Muscle layer of colon (tissue), 2 donors: ENCODE data around the gene HOXD3.
A peak's percentile ranks its signal among the peaks of the same experiment; 100 is the strongest.

Experiments used
- H3K27ac ChIP-seq: one replicate; pipeline ENCODE4 v1.7.0; 2013; ENCODE audit warnings: low read depth, mild to moderate bottlenecking, low read length, moderate library complexity
- H3K27me3 ChIP-seq, 2 donors: one replicate each; pipeline ENCODE4 v1.7.0; 2013; ENCODE audit warnings: low read length in 2 of 2, mild to moderate bottlenecking in 2 of 2; ENCODE audit not compliant: insufficient read depth in 2 of 2, control insufficient read depth in 1 of 2
- H3K36me3 ChIP-seq: one replicate; pipeline ENCODE4 v1.7.0; 2013; ENCODE audit warnings: mild to moderate bottlenecking, low read length; ENCODE audit not compliant: insufficient read depth
- H3K4me1 ChIP-seq: one replicate; pipeline ENCODE4 v1.7.0; 2013; ENCODE audit warnings: mild to moderate bottlenecking, low read length; ENCODE audit not compliant: insufficient read depth
- H3K4me3 ChIP-seq, 2 donors: one replicate each; pipeline ENCODE4 v1.7.0; 2013; ENCODE audit warnings: low read length in 2 of 2, low read depth in 1 of 2, mild to moderate bottlenecking in 1 of 2, moderate library complexity in 1 of 2
- H3K9ac ChIP-seq: one replicate; pipeline ENCODE4 v1.7.0; 2013; ENCODE audit warnings: low read length
- H3K9me3 ChIP-seq: one replicate; pipeline ENCODE4 v1.7.0; 2013; ENCODE audit warnings: mild to moderate bottlenecking, low read length
- donor health status: abdominal sarcoma.
- donor health status: Adenocarcinoma of cecum.

HOXD3 gene

GRCh38 chr2:176181551-176181950, 24.4 kb downstream of the HOXD3 start:
- Histone ChIP-seq H3K9ac (no peak overlapping the region), H3K36me3 (no peaks in the 10 kb centered on the region), H3K4me1 (no peaks in the 10 kb centered on the region), H3K27me3 (peaks cover 16 to 17% of the 10 kb centered on the region in 2 donors), H3K4me3 (no peak overlapping the region), H3K9me3 (no peaks in the 10 kb centered on the region), H3K27ac (no peak overlapping the region)

GRCh38 chr2:176182671-176183070, 25.6 kb downstream of the HOXD3 start:
- Histone ChIP-seq H3K4me1 (peaks cover 2% of the 10 kb centered on the region), H3K36me3 (no peaks in the 10 kb centered on the region), H3K9me3 (no peaks in the 10 kb centered on the region), H3K27ac (no peak overlapping the region), H3K27me3 (peaks cover 13 to 14% of the 10 kb centered on the region in 2 donors), H3K9ac (no peak overlapping the region), H3K4me3 (no peak overlapping the region)

DNA sequence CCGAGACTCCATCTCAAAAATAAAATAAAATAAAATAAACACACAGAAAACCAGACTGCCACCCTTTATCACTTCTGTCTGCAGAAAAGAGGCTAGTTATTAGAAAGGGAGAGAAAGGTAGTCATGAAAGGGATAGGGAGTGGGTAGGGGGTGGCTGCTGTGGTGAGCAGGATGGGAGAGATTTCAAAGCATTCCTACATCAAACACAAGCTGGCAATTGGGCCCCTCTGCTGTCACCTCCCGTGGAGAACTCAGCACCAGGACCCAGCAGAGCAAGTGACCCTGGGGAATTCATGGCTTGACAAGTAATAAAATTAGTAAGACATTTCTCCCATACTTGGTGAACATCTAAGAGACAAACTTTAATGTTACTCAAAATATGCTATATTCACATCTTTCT, 27.6 kb downstream of the HOXD3 start:
- Histone ChIP-seq H3K27ac (no peak overlapping the region), H3K36me3 (no peaks in the 10 kb centered on the region), H3K4me3 (no peak overlapping the region), H3K27me3 (peaks cover 12 to 24% of the 10 kb centered on the region in 2 donors), H3K9me3 (no peaks in the 10 kb centered on the region), H3K4me1 (peaks cover 10% of the 10 kb centered on the region), H3K9ac (no peak overlapping the region)

DNA sequence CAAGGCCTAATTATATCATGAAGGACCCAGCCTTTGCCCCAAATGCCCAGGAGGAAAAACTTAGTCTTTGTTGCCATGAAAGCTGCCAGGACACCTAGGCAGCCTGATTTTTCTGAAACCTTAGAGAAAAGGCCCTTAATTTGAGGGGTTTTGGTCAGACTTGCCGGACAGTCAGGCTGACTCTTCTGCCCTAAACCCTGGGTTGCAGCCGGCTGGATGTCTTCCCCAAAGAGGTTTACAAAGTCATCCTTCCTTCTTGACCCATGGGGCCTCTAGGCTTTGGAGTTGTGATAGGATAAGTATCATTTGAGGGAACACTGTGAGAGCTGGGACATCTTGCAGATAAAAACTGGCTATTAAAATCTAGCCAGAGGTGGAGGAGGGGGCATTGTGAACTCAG, 28.9 kb downstream of the HOXD3 start:
- no peaks in the 10 kb centered on the region for H3K36me3 ChIP-seq
- no peak overlapping the region for H3K4me3 ChIP-seq
- no peak overlapping the region for H3K27ac ChIP-seq
- peaks cover 13% of the 10 kb centered on the region for H3K4me1 ChIP-seq
- H3K27me3 ChIP-seq = peaks cover 14 to 34% of the 10 kb centered on the region in 2 donors
- no peaks in the 10 kb centered on the region for H3K9me3 ChIP-seq
- H3K9ac ChIP-seq = no peak overlapping the region

DNA sequence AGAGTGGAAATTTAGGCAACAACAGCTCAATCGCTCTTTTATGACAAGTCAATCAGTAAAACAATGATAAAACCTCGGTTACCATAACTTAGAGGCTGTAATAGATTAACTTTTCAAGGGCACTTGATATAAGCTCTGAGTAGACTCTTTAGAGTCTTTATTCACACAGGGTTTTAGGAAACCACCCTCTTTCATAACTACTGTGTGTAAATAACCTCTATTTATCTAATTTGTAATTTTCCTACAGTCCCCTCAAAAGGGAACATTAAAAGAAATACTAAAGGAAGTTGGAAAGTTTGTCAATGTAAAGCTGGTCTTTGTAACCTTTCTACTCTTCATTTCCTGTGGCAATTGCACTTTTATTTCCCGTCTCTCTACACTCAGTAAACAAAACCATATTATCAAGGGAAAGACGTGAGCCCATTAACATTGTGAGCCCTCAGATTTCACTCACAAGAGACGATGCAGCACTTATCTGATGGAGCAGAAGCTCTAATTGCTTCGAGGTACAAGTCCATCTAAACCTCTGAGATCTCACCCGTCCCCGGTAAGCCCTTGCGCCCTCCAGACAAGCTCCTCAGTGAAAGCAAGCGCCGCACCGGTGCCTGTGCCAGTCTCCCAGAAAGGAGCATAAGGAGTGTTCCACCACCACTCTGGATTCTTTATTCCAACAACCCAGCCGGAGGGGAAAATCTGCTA, 30.2 kb downstream of the HOXD3 start:
- peak overlapping the region; percentile 70 to 76 for H3K4me3 ChIP-seq
- H3K9me3 ChIP-seq = no peaks in the 10 kb centered on the region
- H3K27ac ChIP-seq = no peak overlapping the region
- peaks cover 13% of the 10 kb centered on the region for H3K4me1 ChIP-seq
- no peaks in the 10 kb centered on the region for H3K36me3 ChIP-seq
- no peak overlapping the region for H3K9ac ChIP-seq
- H3K27me3 ChIP-seq = peaks cover 13 to 37% of the 10 kb centered on the region in 2 donors

DNA sequence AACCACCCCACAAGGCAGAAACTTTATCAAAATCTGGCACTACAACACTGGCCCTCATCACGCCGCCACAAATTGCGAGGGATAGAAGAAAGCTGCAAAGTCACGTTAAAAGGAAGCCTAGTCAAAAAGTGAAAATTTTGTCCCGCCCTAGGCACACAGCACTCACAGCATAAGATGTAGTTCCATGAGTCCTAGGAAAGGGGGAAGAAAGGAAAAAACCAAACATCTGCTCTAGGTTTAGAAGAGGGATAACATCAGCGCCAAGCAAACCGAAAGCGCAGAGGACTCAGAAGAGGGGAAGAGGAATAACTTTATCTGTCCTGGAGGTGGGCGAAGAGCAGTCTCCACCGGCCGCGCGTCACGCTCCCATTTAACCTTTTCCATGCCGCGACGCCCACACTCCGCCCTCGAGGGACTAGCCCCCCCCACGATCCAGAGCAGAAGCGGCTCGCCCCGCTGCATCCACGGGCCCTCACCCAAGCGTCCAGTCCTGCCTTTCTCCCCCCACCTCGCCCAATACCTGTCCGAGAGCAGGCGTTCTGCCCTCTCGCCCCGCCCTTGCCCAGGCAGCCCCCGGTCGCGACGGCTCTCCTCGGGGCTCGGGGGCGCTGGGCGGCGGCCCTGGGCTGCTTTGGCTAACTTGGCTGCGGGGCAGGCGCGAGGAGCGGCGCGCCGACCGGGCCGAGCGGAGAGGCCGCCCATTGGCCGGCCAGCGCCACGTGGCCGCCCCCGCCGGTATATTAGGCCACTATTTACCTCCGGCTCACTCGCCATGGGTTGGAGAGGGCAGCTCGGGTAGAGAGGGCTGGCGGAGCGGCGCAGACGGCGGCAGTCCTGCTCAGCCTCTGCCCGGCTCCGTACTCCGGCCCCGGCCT, 31.0 kb downstream of the HOXD3 start, which contains the start of gene HOXD1:
Gene HOXD1, plus strand, starts transcription at position 770 of the 875 bp plus-strand sequence. CDS start 134 bp downstream, outside the sequence.
- Histone ChIP-seq H3K27ac (no peak within 1 kb of the TSS), H3K27me3 (peaks cover 20 to 37% of the 10 kb centered on the region in 2 donors), H3K9ac (no peak within 1 kb of the TSS)

GRCh38 chr2:176188774-176189680, 31.9 kb downstream of the HOXD3 start:
- H3K27ac ChIP-seq = no peak overlapping the region
- H3K36me3 ChIP-seq = no peaks in the 10 kb centered on the region
- H3K4me1 ChIP-seq = peaks cover 13% of the 10 kb centered on the region
- no peak overlapping the region for H3K9ac ChIP-seq
- peaks cover 20 to 37% of the 10 kb centered on the region in 2 donors for H3K27me3 ChIP-seq
- no peaks in the 10 kb centered on the region for H3K9me3 ChIP-seq
- peak overlapping the region; percentile 70 to 76 for H3K4me3 ChIP-seq

More for the DNA sequence above, 31.0 kb downstream of the HOXD3 start, which contains the start of gene HOXD1:
- H3K4me3 ChIP-seq = peak within 1 kb of the TSS; percentile 70 to 76
- peaks cover 13% of the 10 kb centered on the region for H3K4me1 ChIP-seq
- H3K36me3 ChIP-seq = no peaks in the 10 kb centered on the region
- no peaks in the 10 kb centered on the region for H3K9me3 ChIP-seq

DNA sequence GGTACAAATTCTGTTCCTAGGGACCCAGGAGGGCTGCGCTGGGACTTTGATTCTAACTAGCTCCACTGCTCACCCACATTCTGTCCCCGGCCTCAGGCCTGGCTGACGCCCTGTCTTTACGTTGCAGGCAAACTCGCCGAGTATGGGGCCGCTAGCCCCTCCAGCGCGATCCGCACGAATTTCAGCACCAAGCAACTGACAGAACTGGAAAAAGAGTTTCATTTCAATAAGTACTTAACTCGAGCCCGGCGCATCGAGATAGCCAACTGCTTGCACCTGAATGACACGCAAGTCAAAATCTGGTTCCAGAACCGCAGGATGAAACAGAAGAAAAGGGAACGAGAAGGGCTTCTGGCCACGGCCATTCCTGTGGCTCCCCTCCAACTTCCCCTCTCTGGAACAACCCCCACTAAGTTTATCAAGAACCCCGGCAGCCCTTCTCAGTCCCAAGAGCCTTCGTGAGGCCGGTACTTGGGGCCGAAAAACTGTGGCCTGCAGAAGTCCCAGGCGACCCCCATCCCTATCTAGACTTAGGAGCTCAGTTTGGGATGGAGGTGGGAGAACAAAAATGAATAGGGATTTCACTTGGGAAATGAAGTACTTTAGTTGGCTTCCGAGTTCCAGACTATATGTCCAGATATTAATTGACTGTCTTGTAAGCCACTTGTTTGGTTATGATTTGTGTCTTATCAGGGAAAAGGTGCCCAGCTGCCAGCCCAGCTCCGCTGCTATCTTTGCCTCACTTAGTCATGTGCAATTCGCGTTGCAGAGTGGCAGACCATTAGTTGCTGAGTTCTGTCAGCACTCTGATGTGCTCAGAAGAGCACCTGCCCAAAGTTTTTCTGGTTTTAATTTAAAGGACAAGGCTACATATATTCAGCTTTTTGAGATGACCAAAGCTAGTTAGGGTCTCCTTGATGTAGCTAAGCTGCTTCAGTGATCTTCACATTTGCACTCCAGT, 32.9 kb downstream of the HOXD3 start:
- H3K4me1 ChIP-seq = peaks cover 13% of the 10 kb centered on the region
- H3K36me3 ChIP-seq = no peaks in the 10 kb centered on the region
- peak overlapping the region in 1 of 2 donors; percentile 15 for H3K4me3 ChIP-seq
- no peak overlapping the region for H3K27ac ChIP-seq
- no peaks in the 10 kb centered on the region for H3K9me3 ChIP-seq
- H3K9ac ChIP-seq = no peak overlapping the region
- peaks cover 20 to 37% of the 10 kb centered on the region in 2 donors for H3K27me3 ChIP-seq

DNA sequence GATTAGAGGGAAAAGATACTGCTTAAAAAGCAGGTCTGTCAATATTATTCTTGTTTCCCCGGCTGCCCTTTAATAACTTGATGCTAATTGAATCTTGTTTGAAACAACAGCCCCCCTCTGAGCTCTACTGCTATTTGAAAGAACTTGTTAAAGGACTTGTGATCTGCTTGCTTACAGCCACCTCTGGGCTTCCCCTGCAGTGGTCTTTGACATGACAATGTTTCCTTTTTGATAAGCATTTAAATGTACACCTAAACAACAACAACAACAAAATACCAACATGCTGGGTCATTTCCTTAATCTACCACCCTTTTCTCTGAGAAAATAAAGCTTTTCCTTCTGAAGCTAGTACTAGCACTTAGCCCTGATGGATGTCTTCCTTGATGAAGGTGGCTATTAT, 35.2 kb downstream of the HOXD3 start:
- H3K27ac ChIP-seq = no peak overlapping the region
- H3K4me1 ChIP-seq = peaks cover 13% of the 10 kb centered on the region
- H3K36me3 ChIP-seq = no peaks in the 10 kb centered on the region
- H3K9me3 ChIP-seq = no peaks in the 10 kb centered on the region
- no peak overlapping the region for H3K4me3 ChIP-seq
- no peak overlapping the region for H3K9ac ChIP-seq
- peaks cover 19 to 37% of the 10 kb centered on the region in 2 donors for H3K27me3 ChIP-seq

DNA sequence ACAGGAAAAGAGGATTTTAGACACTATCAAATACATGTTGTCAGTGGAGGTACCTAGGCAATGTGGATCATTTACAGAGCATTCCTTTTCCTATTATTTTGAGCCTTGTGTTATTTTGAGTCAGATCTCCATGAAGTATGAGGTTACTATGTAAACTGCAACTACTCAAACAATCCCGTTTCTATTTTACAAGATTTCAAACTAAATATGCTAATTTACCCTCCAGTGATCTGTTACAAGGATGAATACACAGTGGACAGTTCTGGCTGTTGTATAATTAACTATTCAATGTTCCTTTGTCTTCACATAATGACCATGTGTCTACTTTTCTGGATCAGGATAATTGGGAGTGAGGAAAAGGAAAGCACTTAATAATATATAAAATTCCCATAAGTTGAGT, 35.9 kb downstream of the HOXD3 start:
- Histone ChIP-seq H3K27ac (no peak overlapping the region), H3K4me3 (no peak overlapping the region), H3K36me3 (no peaks in the 10 kb centered on the region), H3K9me3 (no peaks in the 10 kb centered on the region), H3K4me1 (peaks cover 8% of the 10 kb centered on the region), H3K9ac (no peak overlapping the region), H3K27me3 (peaks cover 16 to 31% of the 10 kb centered on the region in 2 donors)
